K562 (cell line): ENCODE results near the gene IKBKE. TPM values are rescaled to one million over a fixed set of nuclear protein-coding genes. Genes with fewer than 3 reads are reported as not detected.

Experiments
- ARNT ChIP-seq, 2 experiments: fragments of 450-650 bp; IDR thresholded peaks; 2 replicates each; pipeline ENCODE4 v1.6.1; 2016; ENCODE audit warnings: mild to moderate bottlenecking in 1 of 2
- BACH1 ChIP-seq: fragments of 200-800 bp; sonication (Bioruptor generic); IDR thresholded peaks from 2 replicates; pipeline ENCODE4 v1.6.1; 2016; ENCODE audit warnings: missing genetic modification characterization, missing compliant biosample characterization
- CEBPB ChIP-seq: fragments of 450-650 bp; IDR thresholded peaks from 2 replicates; pipeline ENCODE4 v1.6.1; 2016; ENCODE audit warnings: missing genetic modification characterization, missing compliant biosample characterization
- ERF ChIP-seq: fragments of 450-650 bp; formaldehyde crosslinking; IDR thresholded peaks from 2 replicates; pipeline ENCODE4 v1.4.0; 2020; ENCODE audit warnings: mild to moderate bottlenecking, mixed read lengths
- HDAC2 ChIP-seq: fragments of 450-650 bp; IDR thresholded peaks from 2 replicates; pipeline ENCODE4 v1.6.1; 2016; ENCODE audit warnings: mild to moderate bottlenecking
- KLF16 ChIP-seq: IDR thresholded peaks from 2 replicates; pipeline ENCODE4 v1.6.1; 2016; ENCODE audit warnings: antibody characterized with exemption
- MAFF ChIP-seq: IDR thresholded peaks from 2 replicates; pipeline ENCODE4 v1.6.1; 2012; ENCODE audit warnings: low read length, improper control_type of control experiment
- MCM7 ChIP-seq, 2 experiments: fragments of 450-650 bp; IDR thresholded peaks; 2 replicates each; pipeline ENCODE4 v1.6.1; 2016 to 2018
- MEF2D ChIP-seq: conservative IDR thresholded peaks from 2 replicates; pipeline ENCODE4 v1.6.1; 2016; ENCODE audit warnings: low read depth, missing genetic modification characterization, missing compliant biosample characterization
- NFIC ChIP-seq: fragments of 450-650 bp; IDR thresholded peaks from 2 replicates; pipeline ENCODE4 v1.6.1; 2017; ENCODE audit warnings: mild to moderate bottlenecking, inconsistent platforms
- NR4A1 ChIP-seq, 2 experiments: fragments of 250-450 bp in 1 of 2; fragments of 450-650 bp in 1 of 2; sonication (Bioruptor Pico) in 1 of 2; IDR thresholded peaks; 2 replicates each; pipeline versions ENCODE4 v1.4.0 to v1.6.1; 2016 to 2020; ENCODE audit warnings: mild to moderate bottlenecking in 2 of 2, missing compliant biosample characterization in 1 of 2, missing genetic modification characterization in 1 of 2, moderate library complexity in 1 of 2
- PHB ChIP-seq: fragments of 250-450 bp; sonication (Bioruptor Pico); IDR thresholded peaks from 2 replicates; pipeline ENCODE4 v1.5.0; 2021
- PHB2 ChIP-seq: fragments of 450-650 bp; IDR thresholded peaks from 2 replicates; pipeline ENCODE4 v1.6.1; 2017; ENCODE audit warnings: low read depth
- RAD21 ChIP-seq, 2 experiments: fragments of 250-450 bp in 1 of 2; fragments of 450-650 bp in 1 of 2; sonication (Bioruptor Pico) in 1 of 2; formaldehyde crosslinking in 1 of 2; IDR thresholded peaks in 1 of 2; conservative IDR thresholded peaks in 1 of 2; 2 replicates each; pipeline versions ENCODE4 v1.4.0 to v1.8.0; 2020 to 2022; ENCODE audit warnings: mild to moderate bottlenecking in 2 of 2, moderate library complexity in 1 of 2
- SNRNP70 ChIP-seq: fragments of 200-400 bp; formaldehyde crosslinking; optimal IDR thresholded peaks from 2 replicates; pipeline ENCODE3; 2017; ENCODE audit warnings: low read depth, low read length
- SOX6 ChIP-seq: fragments of 450-650 bp; IDR thresholded peaks from 2 replicates; pipeline ENCODE4 v1.6.1; 2014; ENCODE audit warnings: mild to moderate bottlenecking
- SRSF3 ChIP-seq: fragments of 200-400 bp; formaldehyde crosslinking; IDR thresholded peaks from 2 replicates; pipeline ENCODE4 v1.6.1; 2016; ENCODE audit warnings: mild to moderate bottlenecking, low read length, moderate library complexity; ENCODE audit not compliant: insufficient read depth
- TAL1 ChIP-seq: fragments of 450-650 bp; IDR thresholded peaks from 2 replicates; pipeline ENCODE4 v1.6.1; 2016; ENCODE audit warnings: mild to moderate bottlenecking
- ZNF121 ChIP-seq: sonication (generic); formaldehyde crosslinking; conservative IDR thresholded peaks from 2 replicates; pipeline ENCODE4 v1.8.0; 2022; ENCODE audit warnings: missing genetic modification reagents
- ZNF431 ChIP-seq: sonication (generic); formaldehyde crosslinking; IDR thresholded peaks from 2 replicates; pipeline ENCODE4 v1.8.0; 2022; ENCODE audit warnings: mild to moderate bottlenecking, missing genetic modification reagents
- ZNF57 ChIP-seq: fragments of 450-650 bp; formaldehyde crosslinking; IDR thresholded peaks from 2 replicates; pipeline ENCODE4 v1.4.0; 2020; ENCODE audit warnings: mild to moderate bottlenecking, moderate library complexity
- polyA plus RNA-seq, 8 experiments: library from polyadenylated mRNA; depleted of rRNA in 4 of 8; stranded (reverse) in 5 of 8; unstranded in 3 of 8; fragments of >200 nt; fragmentation: Nextera tagmentation in 2 of 8; fragmentation: Illumina TruSeq in 1 of 8; extraction: Ambion mirVana in 2 of 8; extraction: Trizol in 1 of 8; gene quantifications; 2 replicates each; pipeline versions ENCODE4 v1.2.1 to v1.2.3, GENCODE V29; 2011 to 2014; ENCODE audit warnings: inconsistent platforms in 1 of 8, missing spikeins in 1 of 8
- total RNA-seq, 7 experiments: library from RNA; depleted of rRNA in 6 of 7; stranded (reverse); fragments of >200 nt in 6 of 7; fragmentation: Illumina TruSeq in 2 of 7; extraction: Trizol in 2 of 7; gene quantifications; 2 replicates each; pipeline versions ENCODE4 v1.2.1 to v1.2.3, GENCODE V29; 2011 to 2021; ENCODE audit warnings: low replicate concordance in 1 of 7
- TF ChIP-seq, protein P1 (sequence below), 2 experiments: fragments of 450-650 bp in 1 of 2; sonication (generic) in 1 of 2; formaldehyde crosslinking; conservative IDR thresholded peaks; 2 replicates each; pipeline versions ENCODE4 v1.4.0 to v1.8.1; 2020 to 2022; ENCODE audit warnings: mild to moderate bottlenecking in 1 of 2, missing genetic modification reagents in 1 of 2
- TF ChIP-seq, protein P2 (sequence below): sonication (generic); formaldehyde crosslinking; IDR thresholded peaks from 2 replicates; pipeline ENCODE4 v1.8.0; 2023; ENCODE audit warnings: mild to moderate bottlenecking, missing genetic modification reagents
- TF ChIP-seq, protein P3 (sequence below): sonication (generic); formaldehyde crosslinking; IDR thresholded peaks from 2 replicates; pipeline ENCODE4 v1.8.1; 2023; ENCODE audit warnings: mild to moderate bottlenecking, missing genetic modification reagents

IKBKE gene
- total and polyA plus RNA-seq, 9 of the 15 experiments (the other 6 are each of a cell fraction or from before 2014, with no cell fraction given), result 2.3 to 9.0 (median 4.8) TPM

DNA sequence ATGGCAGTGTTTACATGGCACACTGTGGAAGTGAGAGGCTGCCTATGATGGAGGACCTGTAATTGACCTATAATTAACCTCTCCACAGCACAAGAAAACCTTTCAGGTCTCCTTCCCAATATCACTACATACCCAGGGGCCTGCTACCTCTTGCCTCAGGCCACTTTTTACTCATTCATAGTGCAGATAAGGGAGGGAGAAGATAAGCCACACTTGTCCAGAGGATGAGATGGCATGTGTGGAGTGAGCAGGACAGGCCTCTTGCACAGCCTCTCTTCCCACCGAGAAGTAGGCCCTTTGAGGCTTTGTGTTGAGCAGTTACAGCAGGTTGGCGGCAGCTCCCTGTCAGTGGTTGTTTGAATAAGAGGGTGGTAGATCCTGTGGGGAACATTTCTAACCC, 31.1 kb upstream of the IKBKE start (continued):
- TF ChIP-seq SNRNP70 (no peak), KLF16 (peak; percentile 43; the same call in 1 of the 2 replicates), MEF2D (tag) (no peak), PHB2 (no peak), CEBPB (tag) (peak; percentile 52), NFIC (peak; percentile 51), TAL1 (peak; percentile 78), SOX6 (peak; percentile 75), ERF (CRISPR knock-in tag) (no peak), ZNF57 (CRISPR knock-in tag) (no peak), SRSF3 (no peak), MCM7 (IDR thresholded peaks at IDR 0.05) (no peak), MAFF (peak; percentile 63; the same call in 1 of the 2 replicates), ZNF121 (CRISPR knock-in tag) (no peak), RAD21 (CRISPR knock-in tag; conservative IDR thresholded peaks at IDR 0.05 in 1 of 2, IDR thresholded peaks at IDR 0.05 in 1 of 2) (peak in 1 of 2 experiments; percentile 8; a peak in 1 of 4 replicates), NR4A1 (CRISPR knock-in tag; IDR thresholded peaks at IDR 0.05) (no peak), NR4A1 (tag; IDR thresholded peaks at IDR 0.05) (0 out of 2 replicates have a peak, but pooled peaks have one; percentile 68), PHB (no peak), BACH1 (tag) (no peak), ARNT (IDR thresholded peaks at IDR 0.05) (peak; percentile 39 to 57; a peak in 1 of 4 replicates), HDAC2 (peak; percentile 75; the same call in 1 of the 2 replicates), ZNF431 (CRISPR knock-in tag) (no peak)
- TF ChIP-seq, protein P1, sequence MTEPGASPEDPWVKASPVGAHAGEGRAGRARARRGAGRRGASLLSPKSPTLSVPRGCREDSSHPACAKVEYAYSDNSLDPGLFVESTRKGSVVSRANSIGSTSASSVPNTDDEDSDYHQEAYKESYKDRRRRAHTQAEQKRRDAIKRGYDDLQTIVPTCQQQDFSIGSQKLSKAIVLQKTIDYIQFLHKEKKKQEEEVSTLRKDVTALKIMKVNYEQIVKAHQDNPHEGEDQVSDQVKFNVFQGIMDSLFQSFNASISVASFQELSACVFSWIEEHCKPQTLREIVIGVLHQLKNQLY (CRISPR knock-in tag; conservative IDR thresholded peaks at IDR 0.05), result no peak
- TF ChIP-seq, protein P2, sequence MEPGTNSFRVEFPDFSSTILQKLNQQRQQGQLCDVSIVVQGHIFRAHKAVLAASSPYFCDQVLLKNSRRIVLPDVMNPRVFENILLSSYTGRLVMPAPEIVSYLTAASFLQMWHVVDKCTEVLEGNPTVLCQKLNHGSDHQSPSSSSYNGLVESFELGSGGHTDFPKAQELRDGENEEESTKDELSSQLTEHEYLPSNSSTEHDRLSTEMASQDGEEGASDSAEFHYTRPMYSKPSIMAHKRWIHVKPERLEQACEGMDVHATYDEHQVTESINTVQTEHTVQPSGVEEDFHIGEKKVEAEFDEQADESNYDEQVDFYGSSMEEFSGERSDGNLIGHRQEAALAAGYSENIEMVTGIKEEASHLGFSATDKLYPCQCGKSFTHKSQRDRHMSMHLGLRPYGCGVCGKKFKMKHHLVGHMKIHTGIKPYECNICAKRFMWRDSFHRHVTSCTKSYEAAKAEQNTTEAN (CRISPR knock-in tag), result no peak
- TF ChIP-seq, protein P3, sequence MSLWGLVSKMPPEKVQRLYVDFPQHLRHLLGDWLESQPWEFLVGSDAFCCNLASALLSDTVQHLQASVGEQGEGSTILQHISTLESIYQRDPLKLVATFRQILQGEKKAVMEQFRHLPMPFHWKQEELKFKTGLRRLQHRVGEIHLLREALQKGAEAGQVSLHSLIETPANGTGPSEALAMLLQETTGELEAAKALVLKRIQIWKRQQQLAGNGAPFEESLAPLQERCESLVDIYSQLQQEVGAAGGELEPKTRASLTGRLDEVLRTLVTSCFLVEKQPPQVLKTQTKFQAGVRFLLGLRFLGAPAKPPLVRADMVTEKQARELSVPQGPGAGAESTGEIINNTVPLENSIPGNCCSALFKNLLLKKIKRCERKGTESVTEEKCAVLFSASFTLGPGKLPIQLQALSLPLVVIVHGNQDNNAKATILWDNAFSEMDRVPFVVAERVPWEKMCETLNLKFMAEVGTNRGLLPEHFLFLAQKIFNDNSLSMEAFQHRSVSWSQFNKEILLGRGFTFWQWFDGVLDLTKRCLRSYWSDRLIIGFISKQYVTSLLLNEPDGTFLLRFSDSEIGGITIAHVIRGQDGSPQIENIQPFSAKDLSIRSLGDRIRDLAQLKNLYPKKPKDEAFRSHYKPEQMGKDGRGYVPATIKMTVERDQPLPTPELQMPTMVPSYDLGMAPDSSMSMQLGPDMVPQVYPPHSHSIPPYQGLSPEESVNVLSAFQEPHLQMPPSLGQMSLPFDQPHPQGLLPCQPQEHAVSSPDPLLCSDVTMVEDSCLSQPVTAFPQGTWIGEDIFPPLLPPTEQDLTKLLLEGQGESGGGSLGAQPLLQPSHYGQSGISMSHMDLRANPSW (CRISPR knock-in tag), result no peak
